ENCODE measurements around the gene PDE6D. TPM values are rescaled to one million over a fixed set of nuclear protein-coding genes. Genes with fewer than 3 reads are reported as not detected.
"Not testable (repeated sequence)": the region's sequence is repeated elsewhere in the genome, so short reads cannot be mapped to it uniquely, and the experiment has no call there.

Gene PDE6D
- total RNA-seq, 1 donor from 2014 or later = 18.5 TPM

DNA sequence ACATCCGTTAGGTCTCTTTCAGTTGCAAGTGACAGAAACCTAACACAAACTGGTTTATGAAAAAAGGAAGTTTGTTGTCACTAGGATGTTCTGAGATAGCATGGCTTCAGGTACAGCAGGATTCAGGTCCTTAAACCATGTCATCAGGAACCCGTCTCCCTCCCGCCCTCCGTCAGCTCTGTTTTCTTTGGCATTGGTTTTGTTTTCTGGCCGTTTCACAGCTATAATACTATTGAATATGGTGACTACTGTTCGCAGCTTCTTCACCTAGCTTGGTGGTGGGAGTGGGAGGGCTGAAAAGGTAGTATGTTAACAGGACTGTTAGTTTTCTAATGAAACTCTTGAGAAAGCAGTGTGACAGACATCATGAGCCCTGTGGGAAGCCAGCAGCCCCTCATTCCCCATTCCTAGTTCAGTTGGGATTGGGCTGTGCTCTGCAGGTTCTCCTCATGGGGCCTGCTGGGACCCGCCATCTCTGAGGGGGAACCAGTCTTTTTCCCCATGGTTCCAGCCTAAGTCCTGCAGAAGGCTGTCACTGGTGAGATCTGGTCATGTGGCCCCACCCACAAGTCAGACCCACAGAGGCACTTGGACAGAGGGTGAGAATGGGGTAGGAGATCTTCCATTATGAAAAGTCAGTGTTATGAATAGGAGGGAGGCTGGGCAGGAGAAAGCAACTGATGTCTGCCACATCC is 60.6 kb downstream of the PDE6D start:
- DNase-seq (ENCODE audit: low spot score) = no peak

GRCh38 chr2:231718799-231719198 is 62.3 kb downstream of the PDE6D start:
- no peak for DNase-seq (ENCODE audit: low spot score)

- DNase-seq (ENCODE audit: low spot score) = peak; percentile 41
Measured at GRCh38 chr2:231717281-231718171, 63.6 kb downstream of the PDE6D start.

GRCh38 chr2:231716666-231717280 is 64.3 kb downstream of the PDE6D start:
- no peak for DNase-seq (ENCODE audit: low spot score)

GRCh38 chr2:231715988-231716616 is 65.0 kb downstream of the PDE6D start:
- DNase-seq (ENCODE audit: low spot score) = no peak

GRCh38 chr2:231715499-231715837 is 65.6 kb downstream of the PDE6D start:
- DNase-seq (ENCODE audit: low spot score) = no peak

- peak; percentile 76 for DNase-seq (ENCODE audit: low spot score)
Measured at GRCh38 chr2:231714639-231715498, 66.2 kb downstream of the PDE6D start.

- peak; percentile 87 for DNase-seq (ENCODE audit: low spot score)
Measured at GRCh38 chr2:231713730-231714638, 67.1 kb downstream of the PDE6D start.

- DNase-seq (ENCODE audit: low spot score) = not testable (repeated sequence)
Measured at GRCh38 chr2:231713406-231713729, 67.7 kb downstream of the PDE6D start.

- not testable (repeated sequence) for DNase-seq (ENCODE audit: low spot score)
Measured at GRCh38 chr2:231712451-231713021, 68.5 kb downstream of the PDE6D start.

GRCh38 chr2:231711677-231712450 is 69.2 kb downstream of the PDE6D start:
- no peak for DNase-seq (ENCODE audit: low spot score)

DNA sequence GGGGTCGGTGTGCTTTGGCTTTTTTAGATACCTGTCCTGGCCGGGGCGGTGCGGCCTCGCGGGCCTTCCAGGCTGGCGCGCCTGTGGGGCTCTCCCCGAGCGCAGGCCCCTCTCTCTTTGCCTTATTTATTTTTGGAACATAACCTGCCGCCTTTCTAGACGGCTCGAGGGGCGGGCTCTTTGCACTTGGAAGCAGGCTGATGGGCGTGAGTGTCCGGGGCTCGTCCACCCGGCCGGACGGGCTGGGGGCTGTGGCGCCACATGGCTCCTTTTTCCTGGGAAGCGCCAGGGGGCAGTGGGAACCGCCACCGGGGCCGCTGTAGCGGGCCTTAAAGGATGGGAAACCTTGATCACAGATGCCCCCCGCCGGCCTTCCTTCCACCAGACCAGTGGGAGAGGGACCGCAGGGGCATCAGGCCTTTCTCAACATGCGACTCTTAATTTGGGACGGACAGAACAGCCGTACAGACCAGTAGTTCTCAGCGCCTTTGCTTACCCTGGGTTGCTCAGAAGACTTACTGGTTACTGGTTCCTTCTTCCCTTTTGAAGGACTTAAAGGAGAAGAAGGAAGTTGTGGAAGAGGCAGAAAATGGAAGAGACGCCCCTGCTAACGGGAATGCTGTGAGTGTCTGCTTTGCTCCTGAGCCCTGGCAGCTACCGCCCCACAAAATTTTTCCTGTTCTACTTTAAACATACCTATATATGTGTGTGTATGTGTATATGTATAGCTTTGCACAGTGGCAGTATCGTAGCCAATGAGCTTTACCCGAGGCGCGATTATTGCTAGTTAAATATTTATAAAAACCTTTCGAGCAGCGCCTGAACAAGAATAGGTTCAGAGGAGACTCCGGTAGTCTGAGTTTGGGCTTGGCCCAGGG is 70.0 kb downstream of the PDE6D start:
- DNase-seq (ENCODE audit: low spot score) = peak; percentile 59

- peak; percentile 90 for DNase-seq (ENCODE audit: low spot score)
Measured at GRCh38 chr2:231709981-231710798, 70.9 kb downstream of the PDE6D start.

- DNase-seq (ENCODE audit: low spot score) = peak; percentile 74
Measured at GRCh38 chr2:231709636-231709980, 71.5 kb downstream of the PDE6D start.

DNA sequence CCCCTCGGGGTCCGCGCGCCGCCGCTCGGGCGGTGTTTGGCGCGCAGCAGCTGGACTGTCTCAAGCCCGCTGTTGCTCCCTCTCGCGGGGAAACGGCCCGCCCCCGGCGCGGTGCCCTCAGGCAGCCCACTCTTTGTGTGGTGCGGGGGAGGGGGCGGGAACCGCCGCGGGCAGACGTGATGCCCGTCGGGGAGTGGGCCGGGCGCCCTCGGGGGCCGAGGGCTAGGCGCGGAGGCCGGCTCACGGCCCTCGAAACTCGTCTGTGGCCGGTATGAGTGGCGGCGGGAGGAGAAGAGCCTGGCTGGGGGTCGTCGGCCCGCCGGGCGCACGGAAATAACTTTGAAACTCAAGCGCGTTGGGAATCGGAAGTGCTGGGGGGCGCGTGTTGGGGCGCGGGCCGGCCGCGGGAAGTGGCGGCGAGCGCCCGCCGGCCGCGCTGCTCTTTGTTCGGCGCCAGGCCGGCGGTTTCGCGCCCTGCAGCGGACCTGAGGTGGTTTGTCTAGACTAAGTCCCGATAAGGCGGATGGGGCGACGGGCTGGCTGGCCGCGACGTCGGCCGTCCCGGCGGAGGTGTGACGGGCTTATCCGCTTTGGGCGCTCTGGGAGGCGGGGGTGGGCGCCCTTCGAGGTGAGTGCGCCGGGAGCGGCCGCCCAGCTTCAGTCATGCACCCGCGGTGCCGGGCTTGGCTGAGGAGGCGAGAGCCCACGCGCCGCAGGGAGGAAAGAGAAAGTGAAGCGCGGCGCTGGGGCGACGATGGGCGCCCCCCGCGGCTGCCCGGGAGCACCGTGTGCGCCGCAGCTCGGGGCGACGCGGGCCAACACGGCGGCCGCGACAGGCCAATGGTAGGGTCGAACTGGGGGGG is 72.1 kb downstream of the PDE6D start:
- DNase-seq (ENCODE audit: low spot score) = peak; percentile 64

Measured in ureter (tissue), 1 donor.